WI38 (cell line): ENCODE measurements around the gene DIP2C.
"Not testable (repeated sequence)": the region's sequence is repeated elsewhere in the genome, so short reads cannot be mapped to it uniquely, and the experiment has no call there.

Experiments
- H3K4me3 ChIP-seq: 2 replicates; pipeline ENCODE4 v1.5.1; 2011; ENCODE audit warnings: low read depth, mild to moderate bottlenecking, control low read depth, low read length
- TF ChIP-seq, protein P1 (sequence below): IDR thresholded peaks from 2 replicates; pipeline ENCODE4 v1.5.1; 2012; ENCODE audit warnings: low read depth, mild to moderate bottlenecking, control low read depth, low read length

The DIP2C gene

DNA sequence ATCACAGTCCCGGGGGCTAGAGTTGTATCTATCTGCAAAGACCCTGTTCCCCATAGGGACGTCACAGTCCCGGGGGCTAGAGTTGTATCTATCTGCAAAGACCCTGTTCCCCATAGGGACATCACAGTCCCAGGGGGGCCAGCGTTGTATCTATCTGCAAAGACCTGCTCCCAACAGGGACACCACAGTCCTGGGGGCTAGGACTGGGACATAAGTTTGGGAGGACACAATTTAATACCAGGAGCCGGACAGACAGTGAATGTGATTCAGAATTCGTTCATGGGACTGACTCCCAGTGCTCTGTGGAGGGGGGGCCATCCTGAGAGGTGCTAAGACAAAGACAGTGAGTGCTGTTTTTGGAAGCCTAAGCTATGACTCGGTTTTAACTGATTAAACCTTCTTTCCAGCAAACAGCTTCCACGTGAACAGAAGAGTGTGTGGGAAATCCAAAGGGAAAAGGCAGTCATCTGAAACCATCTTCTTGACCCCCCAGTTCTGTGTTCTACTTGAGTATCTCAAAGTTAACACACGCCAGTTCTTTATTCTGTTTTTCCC lies 153.0 kb downstream of the DIP2C start:
- no peak overlapping the region for H3K4me3 ChIP-seq
- TF ChIP-seq, protein P1, sequence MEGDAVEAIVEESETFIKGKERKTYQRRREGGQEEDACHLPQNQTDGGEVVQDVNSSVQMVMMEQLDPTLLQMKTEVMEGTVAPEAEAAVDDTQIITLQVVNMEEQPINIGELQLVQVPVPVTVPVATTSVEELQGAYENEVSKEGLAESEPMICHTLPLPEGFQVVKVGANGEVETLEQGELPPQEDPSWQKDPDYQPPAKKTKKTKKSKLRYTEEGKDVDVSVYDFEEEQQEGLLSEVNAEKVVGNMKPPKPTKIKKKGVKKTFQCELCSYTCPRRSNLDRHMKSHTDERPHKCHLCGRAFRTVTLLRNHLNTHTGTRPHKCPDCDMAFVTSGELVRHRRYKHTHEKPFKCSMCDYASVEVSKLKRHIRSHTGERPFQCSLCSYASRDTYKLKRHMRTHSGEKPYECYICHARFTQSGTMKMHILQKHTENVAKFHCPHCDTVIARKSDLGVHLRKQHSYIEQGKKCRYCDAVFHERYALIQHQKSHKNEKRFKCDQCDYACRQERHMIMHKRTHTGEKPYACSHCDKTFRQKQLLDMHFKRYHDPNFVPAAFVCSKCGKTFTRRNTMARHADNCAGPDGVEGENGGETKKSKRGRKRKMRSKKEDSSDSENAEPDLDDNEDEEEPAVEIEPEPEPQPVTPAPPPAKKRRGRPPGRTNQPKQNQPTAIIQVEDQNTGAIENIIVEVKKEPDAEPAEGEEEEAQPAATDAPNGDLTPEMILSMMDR, result no peak

DNA sequence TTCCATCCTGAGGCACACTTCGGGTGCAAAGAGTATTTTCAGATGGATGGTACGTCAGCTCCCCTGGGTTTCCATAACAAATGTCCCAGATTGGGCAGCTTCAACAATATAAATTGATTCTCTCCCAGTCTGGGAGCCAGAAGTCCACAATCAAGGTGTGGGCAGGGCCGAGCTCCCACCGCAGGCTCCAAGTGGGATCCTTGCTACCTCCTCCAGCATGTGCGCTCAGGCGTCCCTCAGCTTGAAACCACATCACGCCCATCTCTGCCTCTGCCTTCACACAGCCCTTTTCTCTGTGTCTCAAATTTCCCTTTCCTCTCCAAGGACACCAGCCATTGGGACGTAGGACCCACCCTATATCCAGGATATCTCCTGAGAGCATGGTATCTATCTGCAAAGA lies 153.5 kb downstream of the DIP2C start:
- no peak overlapping the region for H3K4me3 ChIP-seq
- TF ChIP-seq, protein P1, result no peak

DNA sequence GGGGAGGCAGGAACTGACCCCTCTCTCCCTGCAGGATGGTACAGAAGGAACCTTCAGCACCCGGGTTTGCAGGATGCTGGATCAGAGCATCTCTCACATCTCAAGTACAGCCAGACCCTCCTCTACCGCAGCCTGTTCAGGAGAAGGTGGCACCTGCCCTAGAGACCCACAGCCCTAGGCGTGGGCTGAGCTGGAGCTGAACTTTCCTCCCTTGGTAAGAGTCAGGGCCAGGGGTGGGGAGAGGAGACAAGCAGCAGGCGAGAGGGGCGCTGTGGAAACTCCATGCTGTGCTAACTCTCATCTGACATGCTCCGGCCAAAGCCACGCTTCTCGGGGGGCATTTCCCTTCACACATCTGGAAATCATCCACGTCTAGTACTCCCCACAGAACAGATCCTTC lies 154.4 kb downstream of the DIP2C start:
- no peak overlapping the region for H3K4me3 ChIP-seq
- TF ChIP-seq, protein P1, result no peak

DNA sequence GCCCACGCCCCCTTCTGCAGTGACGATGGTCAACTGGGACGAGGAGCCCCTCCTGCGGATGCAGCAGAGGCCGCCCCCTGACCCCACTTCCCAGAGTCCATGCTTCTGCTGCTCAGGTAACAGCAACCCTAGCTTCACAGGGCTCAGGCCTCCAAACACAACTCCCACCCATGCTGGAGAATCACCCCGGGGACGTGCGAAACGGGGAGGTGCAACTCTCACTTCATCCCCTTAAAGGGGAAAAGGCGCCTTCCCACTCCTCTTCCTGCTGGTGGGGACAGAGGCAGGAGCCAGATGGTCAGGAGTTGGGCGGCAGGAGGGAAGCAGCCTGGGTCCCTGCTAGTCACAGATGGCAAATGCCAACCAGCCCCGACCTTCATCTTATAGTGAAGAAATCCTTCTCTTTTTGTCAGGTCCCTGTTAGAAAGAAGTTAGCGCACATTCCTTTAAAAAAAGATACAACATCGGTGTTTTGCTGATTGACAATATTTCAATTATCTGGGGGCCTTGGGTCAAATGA lies 155.4 kb downstream of the DIP2C start:
- TF ChIP-seq, protein P1, result no peak
- no peak overlapping the region for H3K4me3 ChIP-seq

DNA sequence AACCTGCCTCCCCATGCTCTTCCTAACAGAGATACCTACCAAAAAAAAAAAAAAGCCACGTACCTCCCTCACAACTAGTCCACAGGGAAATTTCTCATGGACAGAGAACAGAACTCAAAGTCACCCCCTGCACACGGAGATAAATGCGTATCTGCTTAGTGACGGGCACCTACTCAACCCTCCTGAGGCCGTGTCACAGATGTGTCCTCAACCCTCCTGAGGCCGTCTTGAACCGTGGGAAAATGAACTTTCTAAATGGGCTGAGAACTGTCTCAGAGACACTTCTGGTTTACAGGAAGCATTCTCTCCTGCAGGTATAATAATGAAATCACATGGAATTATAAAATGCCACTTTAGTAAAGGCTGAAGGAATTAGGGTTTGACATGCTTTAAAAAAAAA lies 155.9 kb downstream of the DIP2C start:
- no peak overlapping the region for H3K4me3 ChIP-seq
- TF ChIP-seq, protein P1, result no peak

DNA sequence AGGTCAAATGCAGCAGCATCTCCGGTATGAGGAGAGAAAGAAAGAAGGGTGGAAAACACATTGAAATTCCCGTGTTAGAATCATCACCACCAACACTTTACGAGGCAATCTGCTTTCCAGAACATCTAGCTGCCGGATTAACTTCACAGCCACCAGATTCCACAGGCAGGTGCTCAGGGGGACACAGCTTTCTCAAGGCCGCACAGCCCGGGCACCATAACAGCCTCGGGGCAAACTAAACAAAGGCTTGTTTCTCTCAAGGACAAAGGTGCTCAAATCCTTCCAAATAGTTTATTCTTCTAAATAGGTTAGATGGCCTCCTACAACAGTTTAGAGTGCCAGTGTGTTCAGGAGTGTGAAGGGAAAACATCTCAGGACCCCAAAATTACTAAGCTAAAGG lies 156.3 kb downstream of the DIP2C start:
- TF ChIP-seq, protein P1, result no peak
- H3K4me3 ChIP-seq, result no peak overlapping the region

DNA sequence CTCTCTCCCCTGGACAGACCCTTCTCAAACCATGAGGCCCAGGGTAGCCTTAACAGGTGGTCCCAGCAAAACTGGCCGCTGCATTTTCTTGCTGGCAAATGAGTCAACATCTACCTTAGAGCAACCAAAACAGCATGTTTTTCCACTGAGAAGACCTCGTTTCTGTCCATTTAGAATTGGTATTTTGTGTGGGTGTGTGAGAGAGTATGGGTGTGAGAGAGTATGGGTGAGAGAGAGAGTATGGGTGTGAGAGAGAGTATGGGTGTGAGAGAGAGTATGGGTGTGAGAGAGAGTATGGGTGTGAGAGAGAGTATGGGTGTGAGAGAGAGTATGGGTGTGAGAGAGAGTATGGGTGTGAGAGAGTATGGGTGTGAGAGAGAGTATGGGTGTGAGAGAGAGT lies 157.1 kb downstream of the DIP2C start:
- not testable (repeated sequence) for H3K4me3 ChIP-seq

DNA sequence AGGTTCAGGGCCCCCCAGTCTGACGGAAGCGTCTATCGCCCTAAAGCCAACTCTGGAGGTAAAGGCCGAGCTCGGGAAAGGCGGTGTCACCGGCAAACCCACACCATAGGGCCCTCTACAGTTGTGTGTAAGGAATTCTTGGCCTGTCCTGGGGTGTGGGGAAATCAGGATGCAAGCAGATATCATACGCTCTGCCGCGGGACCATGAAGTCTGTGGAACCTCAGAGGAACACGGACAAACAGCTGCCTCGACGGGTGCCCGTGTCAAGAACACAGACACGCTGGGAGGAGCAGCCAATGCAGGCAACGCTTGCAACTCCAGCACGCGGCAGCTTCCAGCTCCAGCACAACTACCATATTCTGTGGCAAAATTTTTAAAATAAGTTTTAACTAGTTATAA lies 157.9 kb downstream of the DIP2C start:
- TF ChIP-seq, protein P1, result no peak
- H3K4me3 ChIP-seq, result no peak overlapping the region
